Middle frontal gyrus (tissue), 1 donor: ENCODE results near the gene H2BK1.

Experiments used
- DNase-seq: peaks from one replicate; pipeline ENCODE4 v3.0.0-alpha.2; 2015; ENCODE audit warnings: low spot score; ENCODE audit errors: extremely low spot score

H2BK1 gene

DNA sequence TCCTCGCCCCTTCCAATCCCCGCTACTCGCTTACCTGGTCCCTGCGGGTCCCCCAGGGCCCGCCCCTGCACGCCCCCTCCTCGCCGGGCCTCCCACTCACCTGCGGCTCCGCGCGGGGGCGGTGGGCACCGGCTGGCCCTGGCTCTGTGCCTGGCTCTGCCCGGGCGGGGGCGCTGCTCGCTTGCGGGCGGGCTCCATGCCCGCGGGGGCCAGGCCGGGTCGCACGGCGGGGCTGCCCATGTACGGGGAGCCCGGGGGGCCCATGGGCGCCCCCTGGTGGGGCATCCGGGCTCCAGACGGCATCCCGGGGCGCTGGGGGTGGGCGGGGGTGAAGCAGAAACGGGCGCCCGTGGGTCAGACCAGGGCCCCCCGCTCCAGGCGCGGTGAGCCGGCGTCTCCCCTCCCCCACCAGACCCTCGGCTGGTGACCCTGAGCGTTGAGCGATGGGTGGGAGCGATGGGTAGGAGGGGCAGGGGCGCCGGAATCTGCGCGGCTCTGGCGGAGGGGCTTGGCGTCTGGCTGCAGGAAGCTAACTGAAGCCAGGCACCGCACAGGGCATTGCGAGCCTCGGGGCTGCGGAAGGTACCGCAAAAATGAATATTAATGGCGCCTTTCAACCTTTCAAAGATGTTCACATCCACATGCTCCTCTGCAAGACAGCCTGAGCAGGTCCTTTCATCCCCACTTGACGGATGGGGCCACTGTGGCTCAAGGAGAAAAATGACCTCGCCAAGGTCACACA, 35.2 kb upstream of the H2BK1 start:
- no peak for DNase-seq

DNA sequence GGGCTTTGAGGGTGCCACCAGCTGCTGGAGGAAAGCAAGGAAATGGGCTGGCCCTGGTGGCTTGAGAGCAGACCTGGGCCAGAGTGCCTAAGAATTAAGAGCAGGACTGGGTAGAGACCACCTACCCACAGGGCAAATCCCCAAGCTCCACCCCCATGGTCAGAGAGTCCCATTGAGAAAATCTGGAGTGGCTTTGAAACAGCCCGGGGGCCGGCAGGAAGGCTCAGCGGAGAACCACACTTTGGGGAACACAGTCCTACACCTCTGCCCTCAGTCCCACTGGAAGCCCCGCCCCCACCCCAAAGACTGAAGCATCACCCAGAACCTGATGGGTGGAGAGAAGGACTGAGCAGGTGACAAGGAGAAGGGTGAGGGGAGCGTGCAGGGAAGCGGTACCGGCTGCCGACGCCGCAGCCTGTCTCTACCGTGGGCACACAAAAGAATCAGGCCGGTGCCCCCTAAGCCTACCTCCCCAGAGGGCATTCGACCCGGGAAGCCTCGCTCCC, 34.6 kb upstream of the H2BK1 start:
- DNase-seq, result no peak

DNA sequence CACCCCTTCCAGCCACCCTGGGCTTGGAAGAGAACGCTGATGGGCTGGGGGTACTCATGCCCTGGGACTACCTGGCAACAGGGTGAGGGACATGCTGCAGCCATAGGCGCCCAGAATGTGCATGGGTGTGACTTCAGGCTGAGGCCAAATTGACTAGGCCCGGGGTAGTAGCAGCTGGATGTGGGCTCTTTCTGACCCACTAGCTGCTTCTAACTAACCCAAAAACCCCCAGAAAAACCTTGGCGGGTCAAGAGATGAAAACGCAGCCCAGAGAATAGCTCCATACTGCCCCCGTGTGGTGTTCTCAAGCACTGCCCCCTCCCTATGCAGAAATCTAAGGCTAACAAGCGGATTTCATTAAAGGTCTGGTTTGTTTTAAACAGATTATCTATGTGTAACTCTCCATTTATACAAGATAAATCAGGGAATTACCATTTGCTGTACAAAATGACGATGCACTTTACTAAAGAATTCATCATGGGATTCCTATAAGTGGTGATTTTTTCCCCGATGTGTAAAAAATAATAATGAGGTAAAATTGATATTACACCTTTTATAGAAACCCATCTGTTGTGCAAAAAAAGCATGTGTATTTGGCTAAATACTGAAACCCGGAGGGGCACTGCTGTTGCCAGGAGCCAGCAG, 34.0 kb upstream of the H2BK1 start:
- DNase-seq, result no peak

DNA sequence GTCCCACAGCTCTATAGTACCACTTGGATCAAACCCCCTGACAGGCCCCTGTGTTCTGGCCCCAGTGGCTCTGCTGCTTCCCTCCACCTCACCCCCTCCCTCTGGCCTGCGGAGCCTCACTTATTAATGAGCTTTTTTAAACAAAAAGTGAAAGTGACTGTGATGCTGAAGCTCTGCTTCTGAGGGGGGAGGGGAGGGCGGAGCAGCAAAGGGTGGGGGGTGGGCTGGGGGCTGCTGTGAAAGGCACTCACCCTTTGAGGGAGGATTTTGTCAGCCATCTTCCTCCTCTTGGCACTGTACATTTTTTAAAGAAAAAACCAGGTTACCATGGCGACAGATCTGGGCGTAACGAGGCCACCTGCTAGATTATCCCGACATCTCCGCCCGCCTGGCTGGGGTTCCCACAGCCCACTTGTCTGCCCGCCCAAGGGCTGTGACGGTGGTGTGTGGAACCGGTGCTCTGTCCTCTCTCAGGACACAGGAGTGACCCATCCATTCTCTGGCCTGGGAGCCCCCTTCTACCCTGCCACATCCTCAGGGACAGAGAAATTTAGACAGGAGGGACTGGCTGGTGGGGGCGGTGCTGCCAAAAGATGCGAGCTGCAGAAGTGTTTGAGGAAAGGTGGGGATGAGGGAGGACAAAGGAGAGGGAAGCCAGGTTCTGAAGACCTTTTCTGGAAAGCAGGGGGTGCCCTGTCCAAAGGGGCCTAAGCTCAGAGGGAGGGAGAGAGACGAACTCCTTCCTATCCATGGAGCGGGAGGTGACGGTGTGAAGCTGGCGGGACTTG, 33.3 kb upstream of the H2BK1 start:
- no peak for DNase-seq

DNA sequence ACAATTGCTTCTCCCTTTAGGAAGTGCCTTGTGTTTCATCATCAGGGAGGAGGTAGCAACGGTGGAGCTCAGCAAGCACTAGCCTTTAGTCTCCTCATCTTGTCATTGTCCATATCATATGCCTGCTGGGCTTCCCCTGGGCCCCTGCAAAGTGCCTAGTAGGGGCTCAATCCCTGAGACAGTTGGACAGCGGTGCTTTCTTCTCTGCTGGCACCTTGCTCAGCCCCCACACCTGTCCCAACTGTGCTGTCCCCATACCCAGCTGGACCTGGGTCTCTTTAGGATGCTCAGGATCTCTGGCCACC, 32.7 kb upstream of the H2BK1 start:
- DNase-seq, result no peak

DNA sequence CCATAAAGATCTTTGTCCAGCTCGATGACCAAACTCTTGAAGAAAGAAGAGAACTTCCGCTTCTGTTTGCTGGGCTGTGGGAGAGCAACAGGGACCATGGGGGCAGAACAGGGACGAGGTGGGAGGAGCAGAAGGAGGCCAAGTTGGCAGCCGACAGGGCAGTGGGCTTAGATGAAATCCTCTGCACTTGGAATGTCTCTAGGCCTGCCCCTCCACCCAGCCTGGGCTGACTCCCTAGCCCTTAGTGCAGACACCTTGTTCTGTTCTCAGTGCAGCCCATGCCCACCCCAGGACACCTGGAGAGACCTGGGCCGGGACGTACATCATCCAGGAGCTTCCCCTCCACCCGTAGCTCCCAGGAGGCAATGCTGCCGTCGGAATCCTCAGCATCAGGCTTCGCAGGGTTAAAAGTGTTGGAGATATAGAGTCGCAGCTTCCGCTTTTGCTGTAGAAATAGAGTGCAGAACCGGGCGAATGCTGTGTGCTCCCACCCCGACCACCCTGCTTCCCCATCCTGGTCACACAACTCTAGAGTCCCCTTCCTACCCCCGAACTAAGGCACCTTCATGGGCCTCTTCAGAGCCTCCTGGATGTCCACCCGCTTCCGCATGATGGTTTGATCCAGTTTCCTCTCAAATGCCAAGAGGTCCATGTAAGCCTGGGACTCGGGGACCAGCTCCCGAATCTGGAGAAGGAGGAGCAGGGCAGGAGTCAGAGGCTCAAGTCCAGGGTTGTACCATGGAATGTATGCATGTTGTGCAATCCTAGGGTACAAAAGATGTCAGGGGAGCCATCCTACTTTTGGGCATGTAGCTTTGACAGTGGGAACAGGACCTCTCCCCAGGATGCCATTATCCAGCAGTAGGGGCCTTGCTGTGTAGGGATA, 32.1 kb upstream of the H2BK1 start:
- no peak for DNase-seq

DNA sequence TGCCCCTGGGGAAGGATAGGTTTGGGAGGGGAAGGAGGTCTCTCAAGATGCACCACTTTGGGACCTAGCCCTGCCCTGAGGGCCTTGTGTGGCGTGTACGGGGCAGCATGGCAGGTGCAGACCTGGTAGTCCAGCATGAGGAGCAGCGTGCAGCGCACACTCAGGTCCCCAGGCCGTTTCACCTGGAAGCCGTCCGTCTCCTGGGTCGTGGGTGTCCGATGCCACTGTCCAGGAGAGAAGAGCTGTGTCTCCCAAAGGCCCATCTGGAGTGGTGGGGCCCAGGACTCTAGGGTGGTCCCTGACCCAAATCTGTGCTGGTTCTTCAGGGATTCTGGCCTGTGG, 31.4 kb upstream of the H2BK1 start:
- no peak for DNase-seq

DNA sequence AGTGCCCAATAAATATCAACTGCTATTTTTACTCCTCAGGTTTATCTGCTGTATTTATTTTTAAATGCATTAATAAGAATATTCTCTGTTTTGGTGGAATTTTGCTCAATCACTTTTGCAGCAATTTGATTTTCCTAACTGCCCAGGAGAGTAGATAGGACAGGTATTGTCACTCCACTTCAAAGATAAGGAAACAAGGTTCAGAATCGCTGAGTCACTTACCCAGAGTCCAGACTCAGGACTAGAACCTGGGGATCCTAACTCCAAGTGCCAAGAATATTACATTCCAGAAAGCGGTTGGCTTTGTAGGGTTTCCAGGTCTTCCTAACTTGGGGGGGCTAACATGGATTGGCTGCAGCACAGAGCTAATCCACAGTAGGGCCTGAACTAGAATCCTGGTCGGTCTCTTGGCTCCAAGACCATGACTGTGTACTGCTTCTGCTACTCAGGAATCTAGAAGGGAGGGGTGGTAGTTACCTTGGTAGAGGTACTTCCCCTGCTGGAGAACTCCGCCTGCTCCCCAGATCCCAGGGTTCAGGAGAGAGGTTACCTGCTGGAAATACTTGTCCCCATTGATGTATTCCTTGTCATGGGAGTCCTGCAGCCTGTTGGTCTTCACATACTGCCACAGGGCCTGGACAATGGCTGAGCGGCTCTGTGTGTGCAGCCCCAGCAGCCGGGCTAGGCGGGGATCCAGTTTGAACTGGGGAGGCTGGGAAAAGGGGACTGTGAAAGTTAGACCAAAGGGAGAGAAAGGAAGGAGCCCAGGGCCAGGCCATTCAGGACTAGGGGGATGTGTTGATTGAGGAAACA, 30.9 kb upstream of the H2BK1 start:
- no peak for DNase-seq

DNA sequence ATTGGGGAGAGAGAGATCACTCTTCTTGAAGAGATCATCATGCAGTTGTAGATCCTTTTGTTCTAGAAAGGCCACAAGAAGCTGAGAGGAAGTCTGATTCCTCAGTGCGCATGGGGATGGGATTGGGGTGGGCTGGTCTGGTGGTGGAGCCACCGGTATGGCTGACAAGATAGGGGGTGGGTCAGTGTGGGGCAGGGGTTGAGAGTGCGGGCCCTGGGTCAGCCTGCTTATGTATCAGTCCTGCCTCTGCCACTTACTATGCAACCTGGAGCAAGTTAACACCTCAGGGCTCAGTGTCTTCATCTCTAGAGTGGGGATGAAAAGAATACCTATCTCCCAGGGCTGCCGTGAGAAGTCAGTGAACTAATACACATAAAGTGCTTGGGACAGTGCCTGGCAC, 30.2 kb upstream of the H2BK1 start:
- no peak for DNase-seq

GRCh38 chr7:151239837-151240459, 29.7 kb upstream of the H2BK1 start:
- DNase-seq, result no peak

GRCh38 chr7:151238924-151239836, 28.9 kb upstream of the H2BK1 start:
- no peak for DNase-seq

DNA sequence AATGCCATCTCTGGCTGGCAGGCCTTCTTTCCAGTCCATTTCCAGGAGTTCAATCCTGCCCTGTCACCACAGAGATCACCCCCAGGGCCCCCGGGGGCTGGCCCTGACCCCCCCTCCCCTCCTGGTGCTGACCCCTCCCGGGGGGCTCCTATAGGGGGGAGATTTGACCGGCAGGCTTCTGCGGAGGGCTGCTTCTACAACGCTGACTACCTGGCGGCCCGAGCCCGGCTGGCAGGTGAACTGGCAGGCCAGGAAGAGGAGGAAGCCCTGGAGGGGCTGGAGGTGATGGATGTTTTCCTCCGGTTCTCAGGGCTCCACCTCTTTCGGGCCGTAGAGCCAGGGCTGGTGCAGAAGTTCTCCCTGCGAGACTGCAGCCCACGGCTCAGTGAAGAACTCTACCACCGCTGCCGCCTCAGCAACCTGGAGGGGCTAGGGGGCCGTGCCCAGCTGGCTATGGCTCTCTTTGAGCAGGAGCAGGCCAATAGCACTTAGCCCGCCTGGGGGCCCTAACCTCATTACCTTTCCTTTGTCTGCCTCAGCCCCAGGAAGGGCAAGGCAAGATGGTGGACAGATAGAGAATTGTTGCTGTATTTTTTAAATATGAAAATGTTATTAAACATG, 28.0 kb upstream of the H2BK1 start:
- DNase-seq, result no peak

DNA sequence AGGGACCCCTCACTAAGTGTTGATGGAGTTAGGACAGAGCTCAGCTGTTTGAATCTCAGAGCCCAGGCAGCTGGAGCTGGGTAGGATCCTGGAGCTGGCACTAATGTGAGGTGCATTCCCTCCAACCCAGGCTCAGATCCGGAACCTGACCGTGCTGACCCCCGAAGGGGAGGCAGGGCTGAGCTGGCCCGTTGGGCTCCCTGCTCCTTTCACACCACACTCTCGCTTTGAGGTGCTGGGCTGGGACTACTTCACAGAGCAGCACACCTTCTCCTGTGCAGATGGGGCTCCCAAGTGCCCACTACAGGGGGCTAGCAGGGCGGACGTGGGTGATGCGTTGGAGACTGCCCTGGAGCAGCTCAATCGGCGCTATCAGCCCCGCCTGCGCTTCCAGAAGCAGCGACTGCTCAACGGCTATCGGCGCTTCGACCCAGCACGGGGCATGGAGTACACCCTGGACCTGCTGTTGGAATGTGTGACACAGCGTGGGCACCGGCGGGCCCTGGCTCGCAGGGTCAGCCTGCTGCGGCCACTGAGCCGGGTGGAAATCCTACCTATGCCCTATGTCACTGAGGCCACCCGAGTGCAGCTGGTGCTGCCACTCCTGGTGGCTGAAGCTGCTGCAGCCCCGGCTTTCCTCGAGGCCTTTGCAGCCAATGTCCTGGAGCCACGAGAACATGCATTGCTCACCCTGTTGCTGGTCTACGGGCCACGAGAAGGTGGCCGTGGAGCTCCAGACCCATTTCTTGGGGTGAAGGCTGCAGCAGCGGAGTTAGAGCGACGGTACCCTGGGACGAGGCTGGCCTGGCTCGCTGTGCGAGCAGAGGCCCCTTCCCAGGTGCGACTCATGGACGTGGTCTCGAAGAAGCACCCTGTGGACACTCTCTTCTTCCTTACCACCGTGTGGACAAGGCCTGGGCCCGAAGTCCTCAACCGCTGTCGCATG, 27.2 kb upstream of the H2BK1 start:
- DNase-seq, result no peak

- DNase-seq, result no peak
Observed at GRCh38 chr7:151236406-151236805, 26.1 kb upstream of the H2BK1 start.

- no peak for DNase-seq
Observed at GRCh38 chr7:151235091-151235787, 25.0 kb upstream of the H2BK1 start.

DNA sequence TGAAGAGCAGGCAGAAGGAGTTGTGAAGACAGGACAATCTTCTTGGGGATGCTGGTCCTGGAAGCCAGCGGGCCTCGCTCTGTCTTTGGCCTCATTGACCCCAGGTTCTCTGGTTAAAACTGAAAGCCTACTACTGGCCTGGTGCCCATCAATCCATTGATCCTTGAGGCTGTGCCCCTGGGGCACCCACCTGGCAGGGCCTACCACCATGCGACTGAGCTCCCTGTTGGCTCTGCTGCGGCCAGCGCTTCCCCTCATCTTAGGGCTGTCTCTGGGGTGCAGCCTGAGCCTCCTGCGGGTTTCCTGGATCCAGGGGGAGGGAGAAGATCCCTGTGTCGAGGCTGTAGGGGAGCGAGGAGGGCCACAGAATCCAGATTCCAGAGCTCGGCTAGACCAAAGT, 23.5 kb upstream of the H2BK1 start:
- DNase-seq, result no peak
